A673 (cell line): Measurements from ENCODE around the gene SNAPC2. TPM values are rescaled to one million over a fixed set of nuclear protein-coding genes. Genes with fewer than 3 reads are reported as not detected.

Experiments
- BruUV-seq: library from RNA; stranded (reverse); fragments of 400-500 nt; replicated peaks from 2 replicates; lab custom pipeline; 2021; lab: Mats Ljungman, UMichigan
- CTCF ChIA-PET: fragments of 300-600 bp; sonication (Branson Sonifier 250); formaldehyde crosslinking; loops from one replicate; lab custom pipeline; 2022; ENCODE audit warnings: antibody characterized with exemption; lab: Charles Lee
- POLR2A ChIA-PET: fragments of 300-600 bp; sonication (Branson Sonifier 250); formaldehyde crosslinking; loops from one replicate; lab custom pipeline; 2022; ENCODE audit warnings: antibody characterized with exemption; ENCODE audit not compliant: low non-redundant PET; lab: Charles Lee
- DNase-seq: peaks from one replicate; pipeline ENCODE4 v3.0.0-alpha.2; 2015; ENCODE audit warnings: low spot score
- H3K27ac ChIP-seq: fragments of 200-600 bp; sonication (generic); 2 replicates; pipeline ENCODE4 v1.5.1; 2016; ENCODE audit warnings: mixed run types, low read depth, mild to moderate bottlenecking, mixed read lengths, antibody characterized with exemption, low read length; ENCODE audit not compliant: poor library complexity, severe bottlenecking
- H3K27me3 ChIP-seq: fragments of 200-600 bp; sonication (generic); replicated peaks from 2 replicates; pipeline ENCODE4 v1.6.1; 2017; ENCODE audit warnings: mixed run types, low read depth, mild to moderate bottlenecking, mixed read lengths, antibody characterized with exemption, low read length; ENCODE audit not compliant: insufficient read depth, poor library complexity
- H3K36me3 ChIP-seq: fragments of 200-600 bp; sonication (generic); 2 replicates; pipeline ENCODE4 v1.6.1; 2016; ENCODE audit warnings: mixed run types, mild to moderate bottlenecking, mixed read lengths, antibody characterized with exemption, low read length; ENCODE audit not compliant: insufficient read depth, poor library complexity, severe bottlenecking
- H3K4me1 ChIP-seq: fragments of 200-600 bp; sonication (generic); 2 replicates; pipeline ENCODE4 v1.6.1; 2017; ENCODE audit warnings: mixed run types, mild to moderate bottlenecking, mixed read lengths, antibody characterized with exemption, low read length; ENCODE audit not compliant: insufficient read depth, poor library complexity, severe bottlenecking
- H3K4me3 ChIP-seq: fragments of 200-600 bp; sonication (generic); 2 replicates; pipeline ENCODE4 v1.5.1; 2016; ENCODE audit warnings: low read depth, mixed run types, mild to moderate bottlenecking, mixed read lengths, low read length; ENCODE audit not compliant: poor library complexity, severe bottlenecking
- H3K9me3 ChIP-seq: fragments of 200-600 bp; sonication (generic); 2 replicates; pipeline ENCODE4 v1.6.1; 2016; ENCODE audit warnings: mixed run types, low read depth, mild to moderate bottlenecking, mixed read lengths, antibody characterized with exemption, low read length; ENCODE audit not compliant: poor library complexity, severe bottlenecking
- CTCF ChIP-seq: fragments of 300-800, 200-600 bp; sonication (generic); conservative IDR thresholded peaks from 2 replicates; pipeline ENCODE4 v1.5.1; 2017; ENCODE audit warnings: low read depth, mild to moderate bottlenecking, antibody characterized with exemption, low read length, moderate library complexity, mixed read lengths
- EZH2 ChIP-seq: fragments of 200-600 bp; sonication (generic); IDR thresholded peaks from 2 replicates; pipeline ENCODE4 v1.6.1; 2017; ENCODE audit warnings: borderline replicate concordance, low read depth, mild to moderate bottlenecking, mixed read lengths, antibody characterized with exemption, low read length; ENCODE audit not compliant: poor library complexity, severe bottlenecking
- intact Hi-C: fragments of 100-400 bp; cut with micrococcal nuclease; formaldehyde crosslinking; loops from one replicate; pipeline ENCODE4 v1.10.0; 2022; ENCODE audit not compliant: unreplicated experiment
- total RNA-seq: library from RNA; stranded (reverse); gene quantifications from 2 replicates; pipeline ENCODE4 v1.2.3, GENCODE V29; 2021

Gene SNAPC2
- total RNA-seq, 1 experiment from 2014 or later, result 30.2 TPM

DNA sequence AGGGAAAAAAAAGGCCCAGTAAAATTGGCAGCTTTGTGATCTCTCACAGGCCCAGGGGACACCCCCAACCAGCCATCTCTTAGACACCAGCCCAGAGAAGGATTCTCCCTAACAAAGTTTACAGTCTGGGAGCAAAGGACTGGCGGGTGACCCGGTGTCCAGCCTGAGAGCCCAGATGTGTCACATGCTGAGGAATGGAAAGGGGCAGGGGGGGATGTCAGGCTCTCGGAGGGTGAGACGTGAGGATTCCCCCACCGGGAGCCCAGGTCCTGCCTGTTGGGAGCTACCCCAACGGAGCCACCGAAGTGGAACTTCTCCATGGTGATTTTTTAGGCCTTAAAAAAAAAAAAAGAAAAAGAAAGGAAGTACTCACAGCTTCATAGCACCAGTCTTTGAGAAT is 10.6 kb downstream of the SNAPC2 start:
- no peak for TF ChIP-seq EZH2
- TF ChIP-seq CTCF, result no peak
- Histone ChIP-seq H3K27ac (peak overlapping the region; percentile 34), H3K9me3 (no peaks in the 10 kb centered on the region), H3K36me3 (peaks cover 57% of the 10 kb centered on the region), H3K27me3 (no peaks in the 10 kb centered on the region), H3K4me3 (no peak overlapping the region), H3K4me1 (peaks cover 22% of the 10 kb centered on the region)
- intact Hi-C loops, result no loop called here
- CTCF ChIA-PET, result no interaction called here
- POLR2A ChIA-PET, result no interaction called here
- no peak for DNase-seq
- no TSS peak for BruUV-seq

GRCh38 chr19:7931221-7932061 is 11.3 kb downstream of the SNAPC2 start:
- BruUV-seq, result no TSS peak
- ChIA-PET CTCF (no interaction called here), POLR2A (no interaction called here)

GRCh38 chr19:7932276-7932929 is 12.3 kb downstream of the SNAPC2 start:
- Histone ChIP-seq H3K4me1 (peaks cover 17% of the 10 kb centered on the region), H3K36me3 (peaks cover 70% of the 10 kb centered on the region), H3K27me3 (no peaks in the 10 kb centered on the region), H3K4me3 (no peak overlapping the region), H3K9me3 (no peaks in the 10 kb centered on the region), H3K27ac (no peak overlapping the region)
- intact Hi-C loops, result no loop called here
- BruUV-seq, result no TSS peak
- no peak for TF ChIP-seq CTCF
- no peak for TF ChIP-seq EZH2
- ChIA-PET POLR2A (no interaction called here), CTCF (no interaction called here)
- DNase-seq, result no peak

More at GRCh38 chr19:7931221-7932061, 11.3 kb downstream of the SNAPC2 start:
- Histone ChIP-seq H3K27me3 (no peaks in the 10 kb centered on the region), H3K9me3 (no peaks in the 10 kb centered on the region), H3K4me1 (peaks cover 18% of the 10 kb centered on the region), H3K27ac (peak overlapping the region; percentile 16), H3K36me3 (peaks cover 64% of the 10 kb centered on the region), H3K4me3 (no peak overlapping the region)
- no peak for DNase-seq
- TF ChIP-seq EZH2 (no peak), CTCF (no peak)
- intact Hi-C loops, result no loop called here
